ENCODE data around the gene OSBPL3. TPM values are rescaled to one million over a fixed set of nuclear protein-coding genes. Genes with fewer than 3 reads are reported as not detected.

The OSBPL3 gene
- total RNA-seq, 2 donors from 2014 or later: 3.1 to 8.2 TPM

- Histone ChIP-seq H3K4me3 (no peak overlapping the region), H3K4me1 (peaks cover 2% of the 10 kb centered on the region), H3K27ac (no peak overlapping the region), H3K9me3 (no peaks in the 10 kb centered on the region), H3K27me3 (no peaks in the 10 kb centered on the region), H3K36me3 (replicated peaks in 1 of 2; ENCODE audit: insufficient read depth in 1 of 2, low read depth in 2 of 2) (no peaks in the 10 kb centered on the region)
- DNase-seq (no peak), ATAC-seq (no peak)
- TF ChIP-seq POLR2A (IDR thresholded peaks at IDR 0.05) (no peak), CTCF (IDR thresholded peaks at IDR 0.05) (no peak)
- 79 to 80% methylated on average over 4 of the region's 4 CpGs for WGBS, 2 donors
- intact Hi-C loops (cut with DNase I): no loop called here
Observed at GRCh38 chr7:24910551-24911212, 69.3 kb downstream of the OSBPL3 start.

- H3K27ac ChIP-seq: no peak overlapping the region
- intact Hi-C loops (cut with DNase I): no loop called here
- H3K4me3 ChIP-seq: no peak overlapping the region
- H3K9me3 ChIP-seq: no peaks in the 10 kb centered on the region
- no peaks in the 10 kb centered on the region for H3K36me3 ChIP-seq (replicated peaks in 1 of 2; ENCODE audit: insufficient read depth in 1 of 2, low read depth in 2 of 2)
- DNase-seq (no peak), ATAC-seq (no peak)
- TF ChIP-seq CTCF (IDR thresholded peaks at IDR 0.05): no peak
- TF ChIP-seq POLR2A (IDR thresholded peaks at IDR 0.05): no peak
- peaks cover 16% of the 10 kb centered on the region for H3K4me1 ChIP-seq
- 83 to 86% methylated on average over 4 of the region's 4 CpGs for WGBS, 2 donors
- no peaks in the 10 kb centered on the region for H3K27me3 ChIP-seq
Observed at GRCh38 chr7:24908727-24909126, 71.3 kb downstream of the OSBPL3 start.

- Histone ChIP-seq H3K27ac (no peak overlapping the region), H3K4me1 (peaks cover 16% of the 10 kb centered on the region), H3K27me3 (no peaks in the 10 kb centered on the region), H3K4me3 (no peak overlapping the region), H3K9me3 (no peaks in the 10 kb centered on the region), H3K36me3 (replicated peaks in 1 of 2; ENCODE audit: insufficient read depth in 1 of 2, low read depth in 2 of 2) (no peaks in the 10 kb centered on the region)
- WGBS, 2 donors: 90 to 95% methylated on average over 3 of the region's 3 CpGs
- TF ChIP-seq POLR2A (IDR thresholded peaks at IDR 0.05) (no peak), CTCF (IDR thresholded peaks at IDR 0.05) (no peak)
- ATAC-seq: no peak
- intact Hi-C loops (cut with DNase I): no loop called here
- no peak for DNase-seq
Observed at GRCh38 chr7:24908166-24908565, 71.8 kb downstream of the OSBPL3 start.

GRCh38 chr7:24907311-24907886 lies 72.6 kb downstream of the OSBPL3 start:
- ATAC-seq (no peak), DNase-seq (no peak)
- Histone ChIP-seq H3K4me3 (no peak overlapping the region), H3K27me3 (no peaks in the 10 kb centered on the region), H3K27ac (no peak overlapping the region), H3K9me3 (no peaks in the 10 kb centered on the region), H3K36me3 (replicated peaks in 1 of 2; ENCODE audit: insufficient read depth in 1 of 2, low read depth in 2 of 2) (no peaks in the 10 kb centered on the region), H3K4me1 (peaks cover 16% of the 10 kb centered on the region)
- intact Hi-C loops (cut with DNase I): no loop called here
- TF ChIP-seq POLR2A (IDR thresholded peaks at IDR 0.05): no peak
- no peak for TF ChIP-seq CTCF (IDR thresholded peaks at IDR 0.05)
- 71 to 85% methylated on average over 7 of the region's 7 CpGs for WGBS, 2 donors

All from body of pancreas (tissue), 4 donors.